ENCODE measurements around the gene CSF1.

DNA sequence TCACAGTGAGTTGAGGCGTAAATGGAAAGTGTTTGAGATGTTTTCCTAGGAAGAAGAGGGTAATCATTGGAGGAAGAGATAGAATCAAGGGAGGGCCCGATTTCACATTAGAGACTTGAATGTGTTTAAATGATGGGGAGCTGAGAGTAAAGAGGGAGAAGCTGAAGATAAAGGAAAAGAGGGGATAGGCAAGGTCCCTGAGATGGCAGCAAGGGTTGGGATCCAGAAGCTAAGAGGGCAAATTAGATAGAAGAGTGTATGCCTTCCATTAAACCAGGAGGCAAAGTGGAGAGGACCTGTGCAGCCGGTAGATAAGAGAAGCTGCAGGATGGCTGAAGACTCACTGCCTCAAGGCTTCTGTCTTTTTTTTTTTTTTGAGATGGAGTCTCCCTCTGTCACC is 21.6 kb upstream of the CSF1 start:
- TF ChIP-seq POLR2AphosphoS5 (IDR thresholded peaks at IDR 0.05; ENCODE audit: insufficient read depth in 1 of 2, low read depth in 1 of 2) (no peak), POLR2A (IDR thresholded peaks at IDR 0.05) (no peak)
- TF ChIP-seq, protein P1, sequence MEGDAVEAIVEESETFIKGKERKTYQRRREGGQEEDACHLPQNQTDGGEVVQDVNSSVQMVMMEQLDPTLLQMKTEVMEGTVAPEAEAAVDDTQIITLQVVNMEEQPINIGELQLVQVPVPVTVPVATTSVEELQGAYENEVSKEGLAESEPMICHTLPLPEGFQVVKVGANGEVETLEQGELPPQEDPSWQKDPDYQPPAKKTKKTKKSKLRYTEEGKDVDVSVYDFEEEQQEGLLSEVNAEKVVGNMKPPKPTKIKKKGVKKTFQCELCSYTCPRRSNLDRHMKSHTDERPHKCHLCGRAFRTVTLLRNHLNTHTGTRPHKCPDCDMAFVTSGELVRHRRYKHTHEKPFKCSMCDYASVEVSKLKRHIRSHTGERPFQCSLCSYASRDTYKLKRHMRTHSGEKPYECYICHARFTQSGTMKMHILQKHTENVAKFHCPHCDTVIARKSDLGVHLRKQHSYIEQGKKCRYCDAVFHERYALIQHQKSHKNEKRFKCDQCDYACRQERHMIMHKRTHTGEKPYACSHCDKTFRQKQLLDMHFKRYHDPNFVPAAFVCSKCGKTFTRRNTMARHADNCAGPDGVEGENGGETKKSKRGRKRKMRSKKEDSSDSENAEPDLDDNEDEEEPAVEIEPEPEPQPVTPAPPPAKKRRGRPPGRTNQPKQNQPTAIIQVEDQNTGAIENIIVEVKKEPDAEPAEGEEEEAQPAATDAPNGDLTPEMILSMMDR (IDR thresholded peaks at IDR 0.05), result no peak
